ENCODE measurements around the gene RBM15. TPM values are rescaled to one million over a fixed set of nuclear protein-coding genes. Genes with fewer than 3 reads are reported as not detected.

RBM15 gene
- total and polyA plus RNA-seq, 2 donors (not counting 1 experiment from before 2014, with no cell fraction given): 23.7 to 97.7 TPM

GRCh38 chr1:110384581-110385321, 45.6 kb downstream of the RBM15 start:
- CTCF ChIA-PET: interaction anchor here (0.6 to 13.9 kb wide), 18 partner anchors 8 to 396 kb away, joined by 3 to 139 read pairs (median 5); partner anchors contain the start of genes LAMTOR5 and RBM15
- H3K27ac Mint-ChIP-seq: peak overlapping the region; percentile 90

More at GRCh38 chr1:110384581-110385321, 45.6 kb downstream of the RBM15 start:
- ATAC-seq (ENCODE audit: low read depth) (peak; percentile 77), DNase-seq (peak; percentile 91)
- Histone ChIP-seq H3K4me1 (ENCODE audit: control insufficient read depth in 2 of 2, insufficient read depth in 2 of 2, low read length in 2 of 2) (peaks cover 61 to 79% of the 10 kb centered on the region in 2 donors), H3K4me3 (ENCODE audit: control extremely low read depth in 1 of 5, extremely low read depth in 1 of 5, insufficient read depth in 1 of 5, low read depth in 2 of 5, low read length in 4 of 5) (peak overlapping the region; percentile 34 to 49 (median 42)), H3K79me2 (ENCODE audit: control insufficient read depth, insufficient read depth, low read length) (no peaks in the 10 kb centered on the region), H3K27ac (ENCODE audit: low read length in 2 of 2) (peak overlapping the region; percentile 87 to 98), H3K9ac (ENCODE audit: low read length) (peak overlapping the region; percentile 50), H3K27me3 (replicated peaks in 1 of 4; ENCODE audit: control extremely low read depth in 1 of 4, control insufficient read depth in 3 of 4, insufficient read depth in 4 of 4, low read length in 3 of 4) (no peaks in the 10 kb centered on the region), H2AFZ (ENCODE audit: insufficient read depth, low read depth, low read length, poor library complexity, severe bottlenecking) (no peak overlapping the region), H3K36me3 (replicated peaks in 1 of 2; ENCODE audit: control extremely low read depth in 1 of 2, control insufficient read depth in 1 of 2, extremely low read depth in 1 of 2, insufficient read depth in 2 of 2, low read length in 1 of 2) (no peaks in the 10 kb centered on the region), H4K20me1 (ENCODE audit: control insufficient read depth, insufficient read depth, low read length, poor library complexity, severe bottlenecking) (no peaks in the 10 kb centered on the region), H3K4me2 (replicated peaks; ENCODE audit: low read depth, low read length, poor library complexity, severe bottlenecking) (peak overlapping the region; percentile 73), H3K9me3 (ENCODE audit: control extremely low read depth in 1 of 3, control insufficient read depth in 2 of 3, insufficient read depth in 1 of 3, low read length in 2 of 3) (no peaks in the 10 kb centered on the region)
- peak overlapping the region; percentile 78 for H3K4me3 Mint-ChIP-seq
- intact Hi-C loops (cut with micrococcal nuclease): loop anchor here (1.0 to 10.0 kb wide), 5 partner anchors 23 to 490 kb away; partner anchors contain the start of genes CD53 and LAMTOR5
- TF ChIP-seq, protein P1, sequence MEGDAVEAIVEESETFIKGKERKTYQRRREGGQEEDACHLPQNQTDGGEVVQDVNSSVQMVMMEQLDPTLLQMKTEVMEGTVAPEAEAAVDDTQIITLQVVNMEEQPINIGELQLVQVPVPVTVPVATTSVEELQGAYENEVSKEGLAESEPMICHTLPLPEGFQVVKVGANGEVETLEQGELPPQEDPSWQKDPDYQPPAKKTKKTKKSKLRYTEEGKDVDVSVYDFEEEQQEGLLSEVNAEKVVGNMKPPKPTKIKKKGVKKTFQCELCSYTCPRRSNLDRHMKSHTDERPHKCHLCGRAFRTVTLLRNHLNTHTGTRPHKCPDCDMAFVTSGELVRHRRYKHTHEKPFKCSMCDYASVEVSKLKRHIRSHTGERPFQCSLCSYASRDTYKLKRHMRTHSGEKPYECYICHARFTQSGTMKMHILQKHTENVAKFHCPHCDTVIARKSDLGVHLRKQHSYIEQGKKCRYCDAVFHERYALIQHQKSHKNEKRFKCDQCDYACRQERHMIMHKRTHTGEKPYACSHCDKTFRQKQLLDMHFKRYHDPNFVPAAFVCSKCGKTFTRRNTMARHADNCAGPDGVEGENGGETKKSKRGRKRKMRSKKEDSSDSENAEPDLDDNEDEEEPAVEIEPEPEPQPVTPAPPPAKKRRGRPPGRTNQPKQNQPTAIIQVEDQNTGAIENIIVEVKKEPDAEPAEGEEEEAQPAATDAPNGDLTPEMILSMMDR (IDR thresholded peaks at IDR 0.05): no peak
- TF ChIP-seq EZH2 (IDR thresholded peaks at IDR 0.05; ENCODE audit: borderline replicate concordance, insufficient read depth, low read depth, low read length, poor library complexity, severe bottlenecking): no peak
- 0% methylated on average over 8 of the region's 19 CpGs for WGBS (ENCODE audit: insufficient coverage)
- no peaks in the 10 kb centered on the region for H3K9me3 Mint-ChIP-seq (ENCODE audit: insufficient read depth)
- POLR2A ChIA-PET: interaction anchor here (0.8 to 3.9 kb wide), 6 partner anchors 9 to 46 kb away, joined by 3 to 84 read pairs (median 4); partner anchors contain the start of genes LAMTOR5 and RBM15
- H3K4me1 Mint-ChIP-seq: peaks cover 76% of the 10 kb centered on the region
- no peaks in the 10 kb centered on the region for H3K27me3 Mint-ChIP-seq

Measured in B cell (primary cell).